Activated T-helper 17 cell treated with anti-CD3 and anti-CD28 coated beads, Interleukin-2, amount 50 U/mL, for 72 hours (primary cell): ENCODE data around the gene LRIT2. TPM values are rescaled to one million over a fixed set of nuclear protein-coding genes. Genes with fewer than 3 reads are reported as not detected.

ENCODE experiments used
- ATAC-seq: fragments of 150-1000 bp; cut with Tn5 transposase; replicated peaks from 2 replicates; pipeline ENCODE4 v1.10.0; 2021; ENCODE audit warnings: mild to moderate bottlenecking, moderate library complexity
- H3K27ac Mint-ChIP-seq: one replicate; pipeline ENCODE4 v1.8.0; 2022; ENCODE audit warnings: mixed read lengths
- H3K27me3 Mint-ChIP-seq: one replicate; pipeline ENCODE4 v1.8.0; 2022; ENCODE audit warnings: mixed read lengths
- H3K36me3 Mint-ChIP-seq: one replicate; pipeline ENCODE4 v1.8.0; 2022; ENCODE audit warnings: low read depth, mild to moderate bottlenecking, mixed read lengths
- H3K4me1 Mint-ChIP-seq: one replicate; pipeline ENCODE4 v1.8.0; 2022; ENCODE audit warnings: mixed read lengths
- H3K4me3 Mint-ChIP-seq: one replicate; pipeline ENCODE4 v1.8.0; 2022; ENCODE audit warnings: mild to moderate bottlenecking, mixed read lengths
- H3K9me3 Mint-ChIP-seq: one replicate; pipeline ENCODE4 v1.8.0; 2022; ENCODE audit warnings: mixed read lengths
- total RNA-seq, 2 donors: library from RNA; stranded (reverse); gene quantifications; one replicate each; pipeline ENCODE4 v1.2.3, GENCODE V29; 2022

The LRIT2 gene
- total RNA-seq, 2 donors from 2014 or later: not detected

- Mint-ChIP-seq H3K9me3 (no peaks in the 10 kb centered on the region), H3K4me1 (peaks cover 8% of the 10 kb centered on the region), H3K27ac (no peak overlapping the region), H3K27me3 (peaks cover 20% of the 10 kb centered on the region), H3K36me3 (no peaks in the 10 kb centered on the region), H3K4me3 (peak overlapping the region; percentile 39)
- peak; percentile 70 for ATAC-seq
These were observed 31.4 kb upstream of the LRIT2 start for GRCh38 chr10:84256510-84257342.

- Mint-ChIP-seq H3K36me3 (no peaks in the 10 kb centered on the region), H3K4me3 (no peak overlapping the region), H3K27ac (no peak overlapping the region), H3K27me3 (peaks cover 19% of the 10 kb centered on the region), H3K4me1 (peaks cover 8% of the 10 kb centered on the region), H3K9me3 (no peaks in the 10 kb centered on the region)
- no peak for ATAC-seq
These were observed 29.5 kb upstream of the LRIT2 start for GRCh38 chr10:84254552-84255478.

- Mint-ChIP-seq H3K4me3 (no peak overlapping the region), H3K9me3 (no peaks in the 10 kb centered on the region), H3K27ac (no peak overlapping the region), H3K36me3 (no peaks in the 10 kb centered on the region), H3K27me3 (peaks cover 6% of the 10 kb centered on the region), H3K4me1 (no peaks in the 10 kb centered on the region)
- no peak for ATAC-seq
These were observed 23.4 kb upstream of the LRIT2 start for GRCh38 chr10:84248794-84249193.

- Mint-ChIP-seq H3K4me3 (no peak overlapping the region), H3K4me1 (no peaks in the 10 kb centered on the region), H3K27ac (no peak overlapping the region), H3K36me3 (no peaks in the 10 kb centered on the region), H3K9me3 (no peaks in the 10 kb centered on the region), H3K27me3 (peaks cover 6% of the 10 kb centered on the region)
- no peak for ATAC-seq
These were observed 22.2 kb upstream of the LRIT2 start for GRCh38 chr10:84247496-84247895.

GRCh38 chr10:84244651-84245270 is 19.4 kb upstream of the LRIT2 start, which contains the start of gene RGR:
TSS of gene RGR (plus strand) at chr10:84245053. CDS start at chr10:84245091, 38 bp downstream.
- no peaks in the 10 kb centered on the region for H3K4me1 Mint-ChIP-seq
- no peak within 1 kb of the TSS for H3K4me3 Mint-ChIP-seq
- no peak within 1 kb of the TSS for H3K27ac Mint-ChIP-seq
- no peaks in the 10 kb centered on the region for H3K36me3 Mint-ChIP-seq
- no peaks in the 10 kb centered on the region for H3K27me3 Mint-ChIP-seq
- no peaks in the 10 kb centered on the region for H3K9me3 Mint-ChIP-seq
- ATAC-seq: no peak

GRCh38 chr10:84243759-84244158 is 18.4 kb upstream of the LRIT2 start:
- H3K4me1 Mint-ChIP-seq: no peaks in the 10 kb centered on the region
- no peaks in the 10 kb centered on the region for H3K9me3 Mint-ChIP-seq
- no peak overlapping the region for H3K27ac Mint-ChIP-seq
- no peaks in the 10 kb centered on the region for H3K36me3 Mint-ChIP-seq
- no peaks in the 10 kb centered on the region for H3K27me3 Mint-ChIP-seq
- H3K4me3 Mint-ChIP-seq: no peak overlapping the region
- ATAC-seq: no peak

GRCh38 chr10:84241185-84241790 is 15.9 kb upstream of the LRIT2 start, which contains the start of gene LRIT1:
TSS of gene LRIT1 (minus strand) at chr10:84241546. CDS start at chr10:84241439, 107 bp downstream.
- ATAC-seq: no peak
- H3K9me3 Mint-ChIP-seq: no peaks in the 10 kb centered on the region
- H3K36me3 Mint-ChIP-seq: no peaks in the 10 kb centered on the region
- H3K4me3 Mint-ChIP-seq: no peak within 1 kb of the TSS
- peaks cover 4% of the 10 kb centered on the region for H3K27me3 Mint-ChIP-seq
- no peaks in the 10 kb centered on the region for H3K4me1 Mint-ChIP-seq
- no peak within 1 kb of the TSS for H3K27ac Mint-ChIP-seq

- Mint-ChIP-seq H3K36me3 (no peaks in the 10 kb centered on the region), H3K27me3 (peaks cover 13% of the 10 kb centered on the region), H3K27ac (no peak overlapping the region), H3K4me1 (no peaks in the 10 kb centered on the region), H3K4me3 (no peak overlapping the region), H3K9me3 (no peaks in the 10 kb centered on the region)
- no peak for ATAC-seq
These were observed 13.6 kb upstream of the LRIT2 start for GRCh38 chr10:84238909-84239308.

- ATAC-seq: no peak
- Mint-ChIP-seq H3K27me3 (peaks cover 13% of the 10 kb centered on the region), H3K4me1 (no peaks in the 10 kb centered on the region), H3K9me3 (no peaks in the 10 kb centered on the region), H3K4me3 (no peak overlapping the region), H3K27ac (no peak overlapping the region), H3K36me3 (no peaks in the 10 kb centered on the region)
These were observed 12.1 kb upstream of the LRIT2 start for GRCh38 chr10:84237199-84238051.

GRCh38 chr10:84236807-84237198 is 11.5 kb upstream of the LRIT2 start:
- Mint-ChIP-seq H3K27me3 (peaks cover 13% of the 10 kb centered on the region), H3K36me3 (no peaks in the 10 kb centered on the region), H3K9me3 (no peaks in the 10 kb centered on the region), H3K4me3 (no peak overlapping the region), H3K27ac (no peak overlapping the region), H3K4me1 (no peaks in the 10 kb centered on the region)
- ATAC-seq: no peak

- no peaks in the 10 kb centered on the region for H3K4me1 Mint-ChIP-seq
- no peaks in the 10 kb centered on the region for H3K36me3 Mint-ChIP-seq
- H3K27me3 Mint-ChIP-seq: peaks cover 18% of the 10 kb centered on the region
- H3K4me3 Mint-ChIP-seq: no peak overlapping the region
- no peak overlapping the region for H3K27ac Mint-ChIP-seq
- H3K9me3 Mint-ChIP-seq: no peaks in the 10 kb centered on the region
- no peak for ATAC-seq
These were observed 9.8 kb upstream of the LRIT2 start for GRCh38 chr10:84235096-84235495.

- H3K4me1 Mint-ChIP-seq: no peaks in the 10 kb centered on the region
- H3K4me3 Mint-ChIP-seq: no peak overlapping the region
- H3K27me3 Mint-ChIP-seq: peaks cover 20% of the 10 kb centered on the region
- ATAC-seq: no peak
- no peaks in the 10 kb centered on the region for H3K9me3 Mint-ChIP-seq
- H3K27ac Mint-ChIP-seq: no peak overlapping the region
- no peaks in the 10 kb centered on the region for H3K36me3 Mint-ChIP-seq
These were observed 9.1 kb upstream of the LRIT2 start for GRCh38 chr10:84234479-84234878.

GRCh38 chr10:84233940-84234339 is 8.6 kb upstream of the LRIT2 start:
- no peak overlapping the region for H3K4me3 Mint-ChIP-seq
- H3K27me3 Mint-ChIP-seq: peaks cover 22% of the 10 kb centered on the region
- no peak overlapping the region for H3K27ac Mint-ChIP-seq
- H3K36me3 Mint-ChIP-seq: no peaks in the 10 kb centered on the region
- H3K9me3 Mint-ChIP-seq: no peaks in the 10 kb centered on the region
- H3K4me1 Mint-ChIP-seq: no peaks in the 10 kb centered on the region
- ATAC-seq: no peak
